Epithelial cell of esophagus (primary cell): ENCODE results near the gene TNFAIP8L2.

Experiments used
- DNase-seq: peaks from one replicate; pipeline ENCODE4 v3.0.0; 2010; ENCODE audit warnings: low read depth
- H3K4me3 ChIP-seq: 2 replicates; pipeline ENCODE4 v1.5.1; 2011; ENCODE audit warnings: mild to moderate bottlenecking, low read length, control low read depth
- TF ChIP-seq, protein P1 (sequence below): IDR thresholded peaks from 2 replicates; pipeline ENCODE4 v1.5.1; 2011; ENCODE audit warnings: low read depth, mild to moderate bottlenecking, low read length, control low read depth, inconsistent platforms; ENCODE audit not compliant: insufficient read depth; ENCODE audit errors: missing control alignments

Gene TNFAIP8L2

DNA sequence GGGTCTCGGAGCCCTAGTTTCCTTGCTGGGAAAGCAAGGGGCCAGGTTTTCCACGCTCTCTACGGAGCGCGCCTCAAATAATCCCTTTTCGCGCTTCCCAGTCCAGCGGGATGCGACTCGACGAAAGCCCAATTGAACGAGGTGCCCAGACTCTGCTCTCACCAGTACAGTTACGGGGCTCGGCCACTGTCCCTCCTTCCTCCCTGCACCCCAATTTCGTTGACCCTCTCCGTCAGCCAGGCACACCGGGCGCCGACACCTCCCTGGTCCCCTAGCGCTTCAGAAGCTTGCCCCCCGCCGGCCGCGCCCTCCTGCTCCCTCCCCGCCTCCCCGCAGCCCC, 10.4 kb upstream of the TNFAIP8L2 start:
- H3K4me3 ChIP-seq = peak overlapping the region; percentile 63
- no peak for DNase-seq
- TF ChIP-seq, protein P1, sequence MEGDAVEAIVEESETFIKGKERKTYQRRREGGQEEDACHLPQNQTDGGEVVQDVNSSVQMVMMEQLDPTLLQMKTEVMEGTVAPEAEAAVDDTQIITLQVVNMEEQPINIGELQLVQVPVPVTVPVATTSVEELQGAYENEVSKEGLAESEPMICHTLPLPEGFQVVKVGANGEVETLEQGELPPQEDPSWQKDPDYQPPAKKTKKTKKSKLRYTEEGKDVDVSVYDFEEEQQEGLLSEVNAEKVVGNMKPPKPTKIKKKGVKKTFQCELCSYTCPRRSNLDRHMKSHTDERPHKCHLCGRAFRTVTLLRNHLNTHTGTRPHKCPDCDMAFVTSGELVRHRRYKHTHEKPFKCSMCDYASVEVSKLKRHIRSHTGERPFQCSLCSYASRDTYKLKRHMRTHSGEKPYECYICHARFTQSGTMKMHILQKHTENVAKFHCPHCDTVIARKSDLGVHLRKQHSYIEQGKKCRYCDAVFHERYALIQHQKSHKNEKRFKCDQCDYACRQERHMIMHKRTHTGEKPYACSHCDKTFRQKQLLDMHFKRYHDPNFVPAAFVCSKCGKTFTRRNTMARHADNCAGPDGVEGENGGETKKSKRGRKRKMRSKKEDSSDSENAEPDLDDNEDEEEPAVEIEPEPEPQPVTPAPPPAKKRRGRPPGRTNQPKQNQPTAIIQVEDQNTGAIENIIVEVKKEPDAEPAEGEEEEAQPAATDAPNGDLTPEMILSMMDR = no peak

DNA sequence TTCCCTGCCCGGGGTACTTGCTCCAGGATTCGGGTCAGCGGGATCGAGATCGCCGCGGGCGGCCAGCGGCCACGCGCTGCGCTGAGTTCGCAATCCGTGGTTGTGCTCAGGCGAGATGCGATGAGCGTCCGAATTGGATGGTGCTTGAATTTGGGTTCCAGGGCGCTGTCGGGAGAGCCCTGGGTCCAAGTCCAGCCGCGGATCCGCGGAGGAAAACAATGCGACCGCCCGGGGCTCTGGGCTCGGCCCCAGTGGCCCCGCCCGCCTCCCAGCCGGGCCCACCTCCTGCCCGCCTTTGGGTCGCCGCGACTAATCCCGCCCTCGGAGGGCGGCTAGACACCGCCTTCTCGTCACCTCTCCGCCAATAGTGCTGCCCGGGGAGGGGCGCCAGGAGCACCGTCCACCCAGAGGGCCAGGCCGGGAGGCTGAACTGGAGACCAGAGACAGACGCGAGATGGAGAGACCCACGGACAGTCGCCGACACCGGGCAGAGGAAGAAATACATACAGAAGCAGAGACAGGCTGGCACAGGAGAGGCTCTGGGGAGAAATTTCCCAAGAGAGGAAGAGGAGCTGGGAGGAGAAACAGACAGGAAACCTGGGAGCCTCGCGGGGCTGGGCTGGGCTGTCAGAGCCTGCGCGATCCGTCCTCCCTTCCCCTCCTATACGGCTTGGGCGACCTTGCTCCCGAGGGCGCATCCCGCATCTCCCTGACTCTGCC, 9.9 kb upstream of the TNFAIP8L2 start, which contains the start of gene SEMA6C:
Gene SEMA6C, minus strand, starts transcription at position 220 of the 720 bp plus-strand sequence. CDS start 4,010 bp downstream, outside the sequence.
- TF ChIP-seq, protein P1 = no peak
- H3K4me3 ChIP-seq = peak within 1 kb of the TSS; percentile 63
- DNase-seq = peak; percentile 92

DNA sequence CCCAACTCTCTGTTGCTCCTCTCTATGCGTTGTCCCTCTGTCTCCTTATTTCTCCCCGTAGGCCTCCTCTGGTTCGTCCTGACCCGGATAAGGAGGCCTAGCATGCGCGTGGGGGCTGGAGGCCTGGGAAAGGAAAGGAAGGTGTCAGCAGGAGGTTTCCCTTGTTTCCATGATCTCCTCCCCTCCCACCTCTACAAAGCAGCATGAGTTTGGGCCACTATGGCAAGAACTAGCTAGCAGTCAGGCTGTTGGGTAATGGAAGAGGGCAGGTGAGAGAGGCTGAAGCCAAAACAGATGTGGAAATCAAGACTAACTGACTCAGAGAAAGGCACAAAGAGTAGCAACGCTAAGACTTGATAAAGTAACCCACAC, 9.3 kb upstream of the TNFAIP8L2 start:
- H3K4me3 ChIP-seq = peak overlapping the region; percentile 63
- TF ChIP-seq, protein P1 = no peak
- peak; percentile 69 for DNase-seq

DNA sequence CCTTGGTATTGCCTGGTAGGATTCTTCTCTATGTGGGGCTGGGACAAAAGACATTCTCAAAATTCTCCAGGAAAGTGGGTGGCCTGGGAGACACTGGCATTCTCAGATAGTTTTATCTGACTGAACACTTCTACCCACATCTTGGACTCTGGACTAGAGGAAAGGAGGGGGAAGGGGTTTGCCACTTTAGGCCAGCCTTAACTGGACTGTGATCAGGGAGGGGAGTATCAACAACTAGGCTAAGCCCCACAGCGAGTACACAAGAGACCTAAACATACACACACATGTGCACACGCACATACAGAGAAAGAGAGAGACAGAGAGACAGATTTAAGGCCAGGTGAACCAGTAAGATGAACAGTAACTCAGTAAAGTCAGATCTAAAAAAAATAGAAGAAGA, 8.8 kb upstream of the TNFAIP8L2 start:
- DNase-seq = no peak
- no peak overlapping the region for H3K4me3 ChIP-seq
- TF ChIP-seq, protein P1 = no peak

DNA sequence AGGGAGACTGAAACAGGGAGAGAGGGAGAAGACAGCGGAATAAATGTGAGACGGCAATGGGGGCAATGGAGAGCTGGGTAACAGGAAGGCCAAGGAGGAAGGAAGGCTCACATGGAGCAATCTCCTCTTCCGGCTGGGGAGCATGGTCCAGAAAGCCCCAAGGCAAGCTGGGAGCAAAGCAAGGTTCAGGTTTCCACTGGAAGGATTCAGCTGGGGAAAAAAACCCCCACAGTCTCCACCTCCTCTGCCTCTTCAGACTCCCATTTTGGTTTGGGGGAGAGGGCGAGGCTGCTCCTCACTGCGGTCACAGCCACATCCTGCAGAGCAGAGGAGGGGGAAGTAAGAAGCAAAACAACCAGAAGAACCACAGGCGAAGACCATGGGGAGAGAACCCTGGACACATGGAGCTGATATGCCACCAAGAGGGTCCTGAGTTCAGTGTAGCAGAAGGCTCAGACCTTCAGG, 650 bp downstream of the TNFAIP8L2 start:
- H3K4me3 ChIP-seq = no peak overlapping the region
- TF ChIP-seq, protein P1 = no peak
- DNase-seq = no peak

DNA sequence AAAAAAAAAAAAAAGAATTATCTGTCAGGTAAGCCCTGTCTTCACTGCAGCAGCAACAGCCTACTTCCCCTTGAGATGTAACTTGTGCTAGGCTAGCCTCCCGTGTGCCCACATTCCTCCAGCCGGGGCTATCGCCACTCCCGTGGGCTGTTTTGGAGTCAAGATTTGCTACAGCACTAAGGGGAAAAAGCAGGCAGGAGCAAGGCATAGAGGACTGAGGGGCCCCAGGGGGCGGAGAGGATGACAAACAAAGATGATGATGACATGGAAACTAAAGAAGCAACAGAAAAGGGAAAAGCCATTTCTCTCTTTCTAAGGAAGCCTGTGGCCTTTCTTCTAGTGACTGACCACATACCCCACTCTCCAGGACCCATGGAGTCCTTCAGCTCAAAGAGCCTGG, 1.9 kb downstream of the TNFAIP8L2 start:
- TF ChIP-seq, protein P1 = no peak
- no peak for DNase-seq
- no peak overlapping the region for H3K4me3 ChIP-seq

DNA sequence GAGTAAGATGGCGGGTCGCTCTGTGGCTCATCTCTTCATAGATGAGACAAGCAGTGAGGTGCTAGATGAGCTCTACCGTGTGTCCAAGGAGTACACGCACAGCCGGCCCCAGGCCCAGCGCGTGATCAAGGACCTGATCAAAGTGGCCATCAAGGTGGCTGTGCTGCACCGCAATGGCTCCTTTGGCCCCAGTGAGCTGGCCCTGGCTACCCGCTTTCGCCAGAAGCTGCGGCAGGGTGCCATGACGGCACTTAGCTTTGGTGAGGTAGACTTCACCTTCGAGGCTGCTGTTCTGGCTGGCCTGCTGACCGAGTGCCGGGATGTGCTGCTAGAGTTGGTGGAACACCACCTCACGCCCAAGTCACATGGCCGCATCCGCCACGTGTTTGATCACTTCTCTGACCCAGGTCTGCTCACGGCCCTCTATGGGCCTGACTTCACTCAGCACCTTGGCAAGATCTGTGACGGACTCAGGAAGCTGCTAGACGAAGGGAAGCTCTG, 2.4 kb downstream of the TNFAIP8L2 start:
- TF ChIP-seq, protein P1 = no peak
- no peak overlapping the region for H3K4me3 ChIP-seq
- DNase-seq = no peak
